NCI-H2227 (cell line): ENCODE measurements around the gene BIRC3.
"Not testable (repeated sequence)": the region's sequence is repeated elsewhere in the genome, so short reads cannot be mapped to it uniquely, and the experiment has no call there.

Experiments
- DNase-seq: peaks from one replicate; lab custom pipeline; 2025; ENCODE audit not compliant: unreplicated experiment; lab: John Stamatoyannopoulos, UW

Gene BIRC3

DNA sequence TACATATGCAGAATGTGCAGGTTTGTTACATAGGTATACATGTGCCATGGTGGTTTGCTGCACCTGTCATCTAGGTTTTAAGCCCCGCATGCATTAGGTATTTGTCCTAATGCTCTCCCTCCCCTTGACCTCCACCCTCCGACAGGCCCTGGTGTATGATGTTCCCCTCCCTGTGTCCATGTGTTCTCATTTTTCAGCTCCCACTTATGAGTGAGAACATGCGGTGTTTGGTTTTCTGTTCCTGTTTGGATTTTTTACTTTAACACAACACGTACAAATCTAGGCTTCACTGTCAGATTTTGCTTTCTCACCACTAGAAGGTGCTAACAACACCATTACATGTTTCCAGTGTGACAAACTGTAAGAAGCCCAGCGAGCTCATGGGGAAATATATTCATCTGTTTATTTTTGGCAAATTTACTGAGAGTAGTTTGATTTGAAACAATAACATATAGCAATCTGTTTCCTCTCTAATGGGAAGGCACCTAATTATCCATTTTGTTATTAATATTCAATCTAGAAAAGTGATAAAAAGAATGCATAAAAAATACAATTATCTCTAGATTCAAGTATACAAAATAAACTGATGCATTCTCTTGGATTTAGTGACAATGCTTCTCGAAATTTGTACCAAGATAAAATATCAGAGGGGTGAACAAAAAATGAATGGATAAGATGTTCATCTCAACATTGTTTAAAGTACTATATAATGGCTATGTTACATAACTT is 23.2 kb upstream of the BIRC3 start:
- peak; percentile 14 for DNase-seq

DNA sequence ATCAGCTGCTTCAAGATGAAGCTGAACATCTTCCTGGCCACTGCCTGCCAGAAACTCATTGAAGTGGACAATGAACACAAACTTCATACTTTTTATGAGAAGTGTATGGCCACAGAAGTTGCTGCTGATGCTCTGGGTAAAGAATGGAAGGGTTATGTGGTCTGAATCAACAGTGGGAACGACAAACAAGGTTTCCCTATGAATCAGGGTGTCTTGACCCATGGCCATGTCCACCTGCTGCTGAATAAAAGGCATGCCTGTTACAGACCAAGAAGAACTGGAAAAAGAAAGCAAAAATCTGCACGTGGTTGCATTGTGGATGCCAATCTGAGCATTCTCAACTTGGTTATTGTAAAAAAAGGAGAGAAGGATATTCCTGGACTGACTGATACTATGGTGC is 22.2 kb upstream of the BIRC3 start:
- DNase-seq: no peak

DNA sequence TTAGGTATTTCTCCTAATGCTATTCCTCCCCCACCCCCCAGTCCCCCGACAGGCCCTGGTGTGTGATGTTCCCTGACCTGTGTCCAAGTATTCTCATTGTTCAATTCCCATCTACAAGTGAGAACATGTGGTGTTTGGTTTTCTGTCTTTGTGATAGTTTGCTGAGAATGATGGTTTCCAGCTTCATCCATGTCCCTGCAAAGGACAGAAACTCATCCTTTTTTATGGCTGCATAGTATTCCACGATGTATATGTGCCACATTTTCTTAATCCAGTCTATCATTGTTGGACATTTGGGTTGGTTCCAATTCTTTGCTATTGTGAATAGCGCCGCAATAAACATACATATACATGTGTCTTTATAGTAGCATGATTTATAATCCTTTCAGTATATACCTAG is 20.5 kb upstream of the BIRC3 start:
- not testable (repeated sequence) for DNase-seq

DNA sequence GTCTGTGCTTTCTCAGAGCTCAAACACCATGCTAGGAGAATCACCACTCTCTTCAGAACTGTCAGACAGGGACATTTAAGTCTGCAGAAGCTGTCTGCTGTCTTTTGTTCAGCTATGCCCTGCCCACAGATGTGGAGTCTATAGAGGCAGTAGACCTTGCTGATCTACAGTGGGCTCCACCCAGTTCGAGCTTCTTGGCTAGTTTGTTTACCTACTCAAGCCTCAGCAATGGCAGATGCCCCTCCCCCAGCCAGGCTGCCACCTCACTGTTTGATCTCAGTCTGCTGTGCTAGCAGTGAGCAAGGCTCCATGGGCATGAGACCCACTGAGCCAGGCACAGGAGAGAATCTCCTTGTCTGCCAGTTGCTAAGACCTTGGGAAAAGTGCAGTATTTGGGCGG is 16.4 kb upstream of the BIRC3 start:
- DNase-seq: not testable (repeated sequence)

DNA sequence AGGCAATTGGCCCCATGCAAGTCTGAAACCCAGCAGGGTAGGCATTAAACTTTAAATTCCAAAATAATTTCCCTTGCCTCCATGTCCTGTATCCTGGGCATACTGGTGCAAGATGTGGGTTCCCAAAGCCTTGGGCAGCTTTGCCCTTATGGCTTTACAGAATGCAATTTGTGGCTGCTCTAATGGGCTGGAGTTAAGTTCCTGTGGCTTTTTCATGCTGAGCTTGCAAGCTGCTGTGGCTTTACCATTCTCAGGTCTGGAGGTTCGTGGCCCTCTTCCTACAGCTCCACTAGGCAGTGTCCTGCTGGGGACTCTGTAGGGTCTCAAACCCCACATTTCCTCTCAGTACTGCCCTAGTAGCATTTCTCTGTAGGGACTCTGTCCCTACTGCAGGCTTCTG is 15.0 kb upstream of the BIRC3 start:
- no peak for DNase-seq

DNA sequence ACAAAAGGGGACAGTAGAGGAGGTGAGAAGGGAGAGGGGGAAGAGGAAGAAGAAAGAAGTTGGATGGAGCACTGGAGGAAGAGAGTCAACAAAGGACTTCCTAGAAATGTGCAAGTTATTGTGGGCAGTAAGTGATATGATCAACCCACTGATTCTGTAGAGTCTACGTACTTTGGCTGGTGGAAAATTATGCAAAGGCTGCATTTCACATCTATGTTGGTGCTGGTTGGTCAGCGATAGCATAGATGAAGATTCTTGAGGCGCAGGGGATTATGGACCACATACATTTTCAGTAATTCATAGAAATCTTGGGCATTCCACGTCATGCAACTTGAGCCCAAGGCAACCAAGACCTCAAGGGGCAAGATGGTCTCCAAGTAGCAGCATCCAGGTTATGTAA is 12.6 kb upstream of the BIRC3 start:
- DNase-seq: no peak

DNA sequence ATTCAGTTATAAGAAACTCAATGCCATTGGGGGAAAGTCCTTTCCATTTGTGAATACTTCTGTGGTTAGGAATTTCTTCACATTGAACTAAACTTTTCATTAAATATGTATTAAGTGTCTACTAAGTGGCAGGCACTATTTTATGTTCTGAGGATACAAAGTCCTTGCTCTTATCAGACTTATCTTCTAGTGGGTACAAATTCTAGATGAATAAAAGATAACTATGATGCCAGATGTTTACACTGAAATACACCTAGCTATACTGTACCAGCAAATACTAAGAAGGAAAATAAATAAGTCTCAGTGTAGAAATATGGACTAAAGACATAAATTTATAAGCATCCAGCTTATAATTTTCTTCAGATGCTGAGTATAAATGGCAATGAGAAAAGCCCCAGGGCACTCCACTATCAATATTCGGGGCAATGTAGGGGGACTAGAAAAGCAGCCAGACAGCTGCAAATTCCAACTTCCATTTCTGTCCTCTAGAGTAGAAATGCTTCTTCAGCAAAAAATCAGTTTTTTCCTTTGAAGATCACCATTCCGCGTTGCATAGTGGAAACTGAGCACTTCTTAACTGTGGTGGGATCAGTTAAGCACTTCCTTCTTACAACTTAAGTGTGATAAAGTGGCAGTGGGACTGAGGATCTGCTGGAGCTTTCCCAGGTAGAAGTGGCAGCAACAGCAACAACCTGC is 11.8 kb upstream of the BIRC3 start:
- no peak for DNase-seq

DNA sequence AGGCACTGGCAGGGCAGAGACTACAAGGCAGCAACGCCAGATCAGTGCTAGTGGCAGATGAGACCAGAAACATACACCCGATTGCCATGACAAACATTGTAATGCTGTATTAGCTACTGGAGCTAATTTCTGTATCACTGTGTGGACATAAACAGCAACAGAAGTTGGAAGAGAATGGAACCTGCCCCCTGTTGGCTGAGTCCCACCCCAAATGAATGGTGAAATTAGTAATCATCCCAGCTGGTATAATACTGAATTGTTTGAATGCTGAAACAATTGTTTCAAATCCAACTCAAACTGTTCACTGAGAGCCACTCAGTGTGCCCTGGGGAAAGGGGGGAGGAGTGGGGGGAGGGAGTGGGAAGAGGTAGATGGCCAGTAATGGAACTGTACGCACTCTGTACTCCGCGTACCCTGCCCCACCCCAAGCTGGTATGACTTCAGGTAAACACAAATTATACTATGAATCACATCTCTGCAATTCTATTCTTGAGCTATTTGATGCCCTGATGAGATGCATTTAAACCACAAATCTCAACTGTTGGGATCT is 11.2 kb upstream of the BIRC3 start:
- DNase-seq: no peak

DNA sequence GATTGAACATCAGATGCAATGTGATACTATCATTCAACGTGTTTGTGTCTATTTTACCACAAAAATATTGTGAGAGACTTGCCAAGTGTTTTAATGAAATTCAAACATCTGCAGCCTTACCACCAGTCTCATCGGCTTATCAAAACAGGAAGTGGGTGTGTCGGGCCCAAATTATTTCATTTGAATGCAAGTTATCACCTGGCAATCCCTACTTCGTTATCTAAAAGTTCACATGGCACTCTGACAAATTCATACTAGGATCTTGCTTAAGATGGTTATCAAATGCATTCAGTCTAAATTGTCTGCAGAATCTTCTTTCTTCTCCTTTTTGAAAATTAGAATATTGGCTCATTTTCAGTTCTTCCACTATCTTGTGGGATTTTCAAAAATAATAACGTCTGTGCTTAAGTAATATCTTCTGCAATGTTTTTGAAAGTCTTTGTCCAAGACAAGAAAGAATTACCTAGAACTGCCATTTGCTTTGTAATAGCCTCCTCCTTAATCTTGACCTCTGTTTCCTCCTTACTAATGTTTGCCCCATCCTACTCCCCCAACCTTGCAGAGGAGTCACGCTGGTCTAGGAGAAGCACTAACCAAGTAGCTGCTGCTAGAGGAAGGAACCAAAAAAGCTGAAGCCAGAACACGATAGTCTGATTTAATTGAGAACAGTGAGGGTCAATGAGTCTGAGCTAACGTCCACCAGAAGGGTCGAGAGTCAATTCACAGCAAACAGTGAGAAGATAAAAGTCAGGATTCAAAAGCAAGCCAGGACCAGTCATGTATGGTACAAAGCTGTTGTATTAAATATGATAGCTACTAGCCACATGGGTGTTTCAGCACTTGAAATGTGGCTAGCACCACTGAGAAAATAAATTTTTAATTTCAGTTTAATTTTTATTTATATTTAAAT is 10.2 kb upstream of the BIRC3 start:
- DNase-seq: no peak

DNA sequence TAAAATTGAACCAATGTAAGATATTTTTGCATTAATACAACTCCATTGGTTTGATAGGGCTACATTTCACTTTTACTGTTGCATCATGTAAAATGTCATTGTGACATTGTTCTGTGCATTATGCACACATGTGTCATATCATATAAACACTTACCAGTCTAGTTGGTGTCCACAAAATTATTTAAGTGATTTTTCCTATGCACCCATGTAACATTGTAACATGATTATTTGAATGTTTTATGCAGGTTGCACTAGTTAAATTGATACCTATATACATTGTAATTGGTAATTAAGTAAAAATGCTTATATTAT is 9.6 kb upstream of the BIRC3 start:
- DNase-seq: no peak

DNA sequence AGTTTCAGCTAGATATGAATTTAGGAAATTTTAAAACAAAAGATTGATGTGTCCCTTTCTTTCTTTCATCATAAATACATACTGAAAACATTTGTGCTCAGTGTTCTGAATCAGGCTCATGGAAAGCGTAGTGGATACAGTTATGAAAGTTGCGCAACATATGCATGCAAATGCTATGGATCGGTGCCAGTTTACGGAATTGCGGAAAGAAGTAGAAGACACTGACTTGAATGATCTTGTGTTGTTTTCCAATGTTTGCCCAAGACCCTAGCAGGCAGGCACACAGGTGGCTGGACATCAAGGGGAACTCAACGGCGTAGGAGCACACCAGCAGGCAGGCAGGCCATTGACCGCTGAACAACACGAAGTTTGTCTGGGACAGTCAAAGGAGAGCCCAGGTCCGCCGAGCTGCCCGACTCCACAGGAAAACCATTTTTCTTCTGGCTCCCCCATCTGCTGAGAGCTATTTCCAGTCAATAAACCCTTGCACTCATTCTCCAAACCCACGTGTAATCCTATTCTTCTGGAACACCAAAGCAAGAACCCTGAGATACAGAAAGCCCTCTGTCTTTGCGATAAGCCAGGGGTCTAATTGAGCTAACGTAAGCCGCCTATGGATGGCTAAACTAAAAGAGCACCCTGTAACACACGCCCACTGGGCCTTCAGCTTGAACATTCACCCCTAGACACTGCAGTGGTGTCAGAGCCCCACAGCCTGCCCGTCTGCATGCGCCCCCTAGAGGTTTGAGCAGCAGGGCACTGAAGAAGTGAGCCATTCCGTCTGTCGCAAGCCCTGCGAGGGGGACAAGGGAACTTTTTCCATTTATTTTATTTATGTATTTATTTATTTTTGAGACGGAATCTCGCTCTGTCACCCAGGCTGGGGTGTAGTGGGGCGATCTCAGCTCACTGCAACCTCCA is 7.4 kb upstream of the BIRC3 start:
- DNase-seq: no peak

DNA sequence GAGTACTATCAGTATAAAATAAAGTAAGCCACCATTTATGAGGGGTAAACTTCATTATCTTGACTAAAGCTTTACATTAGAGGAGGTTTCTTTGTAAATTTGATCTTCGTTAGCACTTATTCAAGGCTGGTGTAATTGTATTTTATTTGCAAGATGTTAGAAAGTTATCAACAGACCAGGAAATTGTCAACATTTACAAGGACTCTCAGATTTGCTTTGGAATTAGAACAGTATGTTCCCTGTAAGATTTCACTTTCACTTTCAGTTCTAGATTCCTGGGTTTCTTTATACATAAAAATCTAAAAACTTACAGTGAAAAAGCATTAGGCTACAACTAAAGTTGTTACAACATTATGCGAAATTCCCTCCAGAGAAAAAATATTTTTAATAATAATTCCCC is 4.6 kb upstream of the BIRC3 start:
- no peak for DNase-seq

DNA sequence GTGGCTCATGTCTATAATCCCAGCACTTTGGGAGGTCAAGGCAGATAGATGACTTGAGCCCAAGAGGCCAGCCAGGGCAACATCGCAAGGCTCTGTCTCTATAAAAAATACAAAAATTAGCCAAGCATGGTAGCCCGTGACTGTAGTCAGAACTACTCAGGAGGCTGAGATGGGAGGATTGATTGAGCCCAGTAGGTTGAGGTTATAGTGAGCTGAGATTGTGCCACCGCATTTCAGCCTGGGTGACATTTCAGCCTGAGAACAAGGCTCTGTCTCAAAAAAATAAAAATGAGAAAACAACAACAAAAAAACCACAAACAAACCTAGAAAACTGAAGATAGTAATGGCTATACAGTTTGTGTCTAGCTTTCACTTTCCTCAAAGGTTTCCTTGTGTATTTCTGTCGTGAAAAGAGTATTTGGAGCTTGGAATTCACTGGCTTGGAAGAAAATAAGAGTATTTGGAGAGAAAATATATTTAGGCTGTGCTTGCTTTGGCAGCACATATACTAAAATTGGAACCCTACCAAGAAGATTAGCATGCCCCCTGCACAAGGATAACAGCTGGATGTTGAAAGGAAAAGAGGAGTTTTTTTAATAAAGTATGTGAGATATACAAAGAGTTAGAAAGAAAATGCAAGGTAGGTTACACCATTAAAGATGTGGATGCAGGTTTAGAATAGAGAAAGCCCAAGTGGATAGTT is 3.9 kb upstream of the BIRC3 start:
- no peak for DNase-seq

DNA sequence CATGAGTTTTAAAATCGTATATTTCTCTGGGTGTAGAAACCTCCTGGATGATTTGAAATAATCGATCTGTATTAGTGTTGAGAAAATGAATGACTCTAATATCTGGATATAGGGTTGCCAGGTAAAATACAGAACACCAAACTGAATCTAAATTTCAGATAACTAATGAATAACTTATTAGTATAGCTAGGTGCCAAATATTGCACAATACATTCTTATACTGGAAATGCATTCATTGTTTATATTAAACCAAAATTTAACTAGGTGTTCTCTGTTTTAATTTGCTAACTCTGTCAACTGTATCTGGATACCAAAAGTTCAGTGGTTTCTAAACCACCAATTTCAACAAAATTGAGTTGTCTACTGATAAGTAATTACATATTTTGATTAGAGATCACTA is 2.5 kb upstream of the BIRC3 start:
- DNase-seq: no peak

DNA sequence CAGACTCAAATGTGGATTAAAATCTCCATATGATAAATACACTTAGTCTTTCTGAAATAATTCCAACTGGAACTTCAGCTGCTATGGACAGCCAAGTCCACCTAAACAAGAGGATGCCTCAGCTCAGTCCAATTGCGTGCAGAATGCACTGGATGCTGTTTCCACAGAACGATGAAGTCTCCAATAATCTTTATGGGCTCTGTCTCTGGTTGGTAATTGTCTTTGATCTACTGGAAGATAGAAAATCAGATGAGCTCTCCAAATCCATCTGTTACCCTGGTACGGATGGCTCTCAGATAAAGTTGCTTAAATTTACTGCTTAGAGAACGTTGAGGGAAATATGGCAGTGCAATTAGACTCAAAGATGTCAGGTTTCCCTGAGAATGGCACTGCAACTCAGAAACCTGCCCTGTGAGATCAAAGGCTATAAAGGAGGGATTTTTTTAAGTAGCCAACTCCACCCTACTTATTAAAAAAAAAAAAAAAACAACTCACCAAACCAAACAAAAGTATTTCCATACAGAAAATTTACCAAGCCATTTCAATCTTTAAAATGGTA is 859 bp upstream of the BIRC3 start:
- DNase-seq: no peak

DNA sequence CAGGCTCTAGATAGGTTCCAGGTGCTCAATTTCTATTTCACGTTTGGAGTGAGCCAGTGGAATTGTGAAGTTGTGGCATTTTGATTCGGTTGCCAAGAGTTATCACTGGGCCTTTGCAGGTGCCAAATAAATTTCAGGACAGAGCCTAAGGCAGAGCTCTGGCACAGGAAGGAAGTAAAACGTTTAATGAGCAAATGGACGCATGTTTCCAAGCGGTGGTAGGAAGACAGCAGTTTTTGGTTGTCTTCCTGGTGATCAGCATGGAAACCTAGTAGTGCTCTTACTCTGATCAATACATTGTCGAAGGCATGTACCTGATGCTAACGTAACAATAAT is 452 bp downstream of the BIRC3 start:
- DNase-seq: no peak

DNA sequence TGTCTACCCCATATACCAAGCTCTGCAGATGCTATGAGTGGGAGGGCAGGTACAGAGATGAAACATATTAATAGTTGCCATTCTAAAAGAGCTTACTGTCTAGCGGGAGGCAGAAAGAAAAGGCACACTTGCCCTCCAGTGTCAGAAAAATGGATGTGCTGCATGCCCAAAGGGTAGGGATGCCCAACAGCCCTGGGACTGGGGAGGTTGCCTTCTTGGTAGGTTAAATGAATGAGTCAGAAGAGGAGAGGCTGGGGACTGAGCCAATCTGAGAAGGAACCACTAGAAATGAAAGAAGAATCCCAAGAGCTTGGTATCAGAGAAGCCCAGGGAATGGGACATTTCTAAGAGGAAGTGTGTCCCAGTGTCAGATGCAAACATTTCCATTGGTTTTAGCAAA is 1.2 kb downstream of the BIRC3 start:
- no peak for DNase-seq

DNA sequence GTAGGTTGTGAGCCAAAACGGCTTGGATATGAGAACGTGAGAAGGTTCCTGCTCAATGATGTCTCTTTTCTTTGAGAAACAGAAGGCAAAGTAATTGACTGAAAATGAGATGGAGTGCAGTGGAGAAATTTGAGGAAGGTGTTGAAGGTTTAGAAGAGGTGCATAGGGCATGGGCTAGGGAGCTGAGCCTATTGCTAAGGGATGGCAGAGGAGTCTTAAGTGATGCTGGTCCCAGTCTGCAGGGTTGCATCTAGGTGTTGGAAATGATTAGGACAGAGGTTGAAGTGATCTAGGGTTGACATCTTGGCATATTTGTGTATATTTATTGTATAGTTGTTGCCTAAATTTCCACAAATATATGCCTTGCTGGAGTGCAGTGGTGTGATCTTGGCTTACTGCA is 2.3 kb downstream of the BIRC3 start:
- DNase-seq: no peak

DNA sequence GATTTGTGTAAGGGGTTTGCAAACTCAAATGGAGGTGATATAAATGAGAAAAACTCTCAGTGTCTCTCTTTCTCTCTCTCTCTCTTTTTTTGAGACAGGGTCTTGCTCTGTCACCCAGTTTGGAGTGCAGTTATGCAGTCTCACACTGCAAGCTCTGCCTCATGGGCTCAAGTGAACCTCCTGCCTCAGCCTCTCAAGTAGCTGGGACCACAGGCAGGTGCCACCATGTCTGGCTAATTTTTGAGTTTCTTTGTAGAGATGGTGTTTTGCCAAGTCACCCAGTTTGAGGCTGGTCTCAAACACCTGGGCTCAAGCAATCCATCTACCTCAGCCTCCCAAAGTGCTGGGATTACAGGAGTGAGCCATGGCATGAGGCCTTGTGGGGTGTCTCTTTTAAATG is 2.9 kb downstream of the BIRC3 start:
- DNase-seq: no peak

DNA sequence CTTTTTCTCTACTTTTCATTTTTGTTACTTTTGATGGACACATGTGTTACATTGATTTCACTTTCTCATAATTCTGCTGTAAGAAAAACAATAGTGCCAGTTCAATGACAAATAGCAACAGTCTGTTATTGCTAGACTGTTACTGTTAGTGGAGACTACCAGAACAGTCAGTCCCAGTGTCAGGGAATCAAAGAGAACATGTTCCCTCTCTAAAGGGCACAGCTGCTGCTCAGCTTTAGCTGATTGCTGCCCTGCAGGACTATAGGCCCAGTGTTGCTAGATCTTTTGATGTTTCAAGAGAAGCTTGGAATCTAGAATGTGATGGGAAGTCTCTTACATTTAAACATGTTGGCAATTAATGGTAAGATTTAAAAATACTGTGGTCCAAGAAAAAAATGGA is 3.4 kb downstream of the BIRC3 start:
- no peak for DNase-seq
